GM12872 (cell line): ENCODE results near the gene THSD4.

ENCODE experiments used
- TF ChIP-seq, protein P1 (sequence below): IDR thresholded peaks from 3 replicates; pipeline ENCODE4 v1.5.1; 2011; ENCODE audit warnings: low read depth, mild to moderate bottlenecking, low read length, moderate library complexity; ENCODE audit not compliant: insufficient read depth

Gene THSD4

DNA sequence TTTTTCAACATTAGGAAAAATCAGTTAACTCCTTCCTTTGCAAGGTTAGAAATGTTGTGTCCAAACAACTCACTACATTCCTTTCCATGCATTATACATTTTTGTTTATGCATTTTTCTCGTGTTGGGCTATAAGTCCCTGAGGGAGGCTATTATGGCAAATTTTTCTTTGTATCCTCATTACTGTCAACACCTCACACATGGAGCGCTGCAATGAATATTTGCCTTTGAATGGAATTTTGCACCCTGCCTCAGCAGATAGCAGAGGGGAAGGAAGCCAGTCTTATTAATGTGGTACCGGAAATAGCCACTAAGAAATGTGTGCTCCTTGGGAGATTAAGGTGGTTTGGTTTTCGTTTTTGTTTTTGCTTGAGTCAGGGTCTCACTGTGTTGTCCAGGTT lies 134.7 kb downstream of the THSD4 start:
- TF ChIP-seq, protein P1, sequence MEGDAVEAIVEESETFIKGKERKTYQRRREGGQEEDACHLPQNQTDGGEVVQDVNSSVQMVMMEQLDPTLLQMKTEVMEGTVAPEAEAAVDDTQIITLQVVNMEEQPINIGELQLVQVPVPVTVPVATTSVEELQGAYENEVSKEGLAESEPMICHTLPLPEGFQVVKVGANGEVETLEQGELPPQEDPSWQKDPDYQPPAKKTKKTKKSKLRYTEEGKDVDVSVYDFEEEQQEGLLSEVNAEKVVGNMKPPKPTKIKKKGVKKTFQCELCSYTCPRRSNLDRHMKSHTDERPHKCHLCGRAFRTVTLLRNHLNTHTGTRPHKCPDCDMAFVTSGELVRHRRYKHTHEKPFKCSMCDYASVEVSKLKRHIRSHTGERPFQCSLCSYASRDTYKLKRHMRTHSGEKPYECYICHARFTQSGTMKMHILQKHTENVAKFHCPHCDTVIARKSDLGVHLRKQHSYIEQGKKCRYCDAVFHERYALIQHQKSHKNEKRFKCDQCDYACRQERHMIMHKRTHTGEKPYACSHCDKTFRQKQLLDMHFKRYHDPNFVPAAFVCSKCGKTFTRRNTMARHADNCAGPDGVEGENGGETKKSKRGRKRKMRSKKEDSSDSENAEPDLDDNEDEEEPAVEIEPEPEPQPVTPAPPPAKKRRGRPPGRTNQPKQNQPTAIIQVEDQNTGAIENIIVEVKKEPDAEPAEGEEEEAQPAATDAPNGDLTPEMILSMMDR: no peak

DNA sequence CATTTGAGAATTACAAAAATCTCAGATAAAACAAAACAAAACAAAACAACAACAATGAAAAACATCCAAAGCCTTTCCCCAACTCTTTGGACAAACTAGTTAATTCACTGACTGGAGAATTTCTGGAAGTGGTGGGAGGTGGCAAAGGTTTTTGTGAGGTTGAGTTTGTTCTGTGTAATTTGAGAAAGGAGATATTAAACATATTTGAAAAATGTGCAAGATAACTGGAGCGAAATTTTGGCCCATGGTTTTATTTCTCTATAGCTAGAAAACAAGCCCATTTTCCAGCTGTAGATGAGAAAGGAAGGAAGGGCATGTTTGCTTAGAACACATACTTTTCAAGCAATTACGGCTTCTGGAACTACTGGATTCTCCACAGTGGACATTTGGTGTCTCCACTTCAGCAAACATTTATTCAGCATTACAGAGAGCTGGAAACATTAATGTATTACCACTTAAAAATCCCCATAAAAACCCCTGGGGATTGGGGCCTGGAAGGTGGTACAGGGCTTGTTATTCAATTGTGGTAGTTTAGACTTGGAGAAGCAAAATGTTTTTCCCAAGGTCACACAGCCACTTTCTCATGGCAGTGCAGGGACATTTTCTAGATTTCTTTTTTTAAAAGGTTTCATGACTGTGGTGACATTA lies 135.8 kb downstream of the THSD4 start:
- TF ChIP-seq, protein P1: no peak

DNA sequence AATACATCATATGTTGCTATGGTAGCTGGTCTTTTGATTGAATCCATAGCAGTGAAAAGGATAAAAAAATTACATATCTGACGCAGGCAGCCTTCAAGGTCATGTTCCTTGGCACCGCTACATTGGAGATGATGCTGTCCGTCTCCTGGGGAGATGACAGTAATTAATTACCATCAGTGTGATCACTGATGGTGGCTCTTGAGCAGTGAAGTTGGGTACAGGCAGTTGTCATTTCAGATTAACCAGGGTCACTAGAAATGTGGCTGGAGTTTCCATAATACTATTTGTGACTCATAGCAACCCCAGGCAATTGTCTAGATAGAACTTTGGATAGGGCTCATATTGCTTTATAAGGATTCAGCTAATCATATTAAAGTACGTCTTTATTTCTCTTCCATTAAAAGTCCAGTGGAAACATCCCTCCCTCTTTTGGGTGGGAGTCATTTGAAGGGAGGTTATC lies 136.3 kb downstream of the THSD4 start:
- TF ChIP-seq, protein P1: no peak

DNA sequence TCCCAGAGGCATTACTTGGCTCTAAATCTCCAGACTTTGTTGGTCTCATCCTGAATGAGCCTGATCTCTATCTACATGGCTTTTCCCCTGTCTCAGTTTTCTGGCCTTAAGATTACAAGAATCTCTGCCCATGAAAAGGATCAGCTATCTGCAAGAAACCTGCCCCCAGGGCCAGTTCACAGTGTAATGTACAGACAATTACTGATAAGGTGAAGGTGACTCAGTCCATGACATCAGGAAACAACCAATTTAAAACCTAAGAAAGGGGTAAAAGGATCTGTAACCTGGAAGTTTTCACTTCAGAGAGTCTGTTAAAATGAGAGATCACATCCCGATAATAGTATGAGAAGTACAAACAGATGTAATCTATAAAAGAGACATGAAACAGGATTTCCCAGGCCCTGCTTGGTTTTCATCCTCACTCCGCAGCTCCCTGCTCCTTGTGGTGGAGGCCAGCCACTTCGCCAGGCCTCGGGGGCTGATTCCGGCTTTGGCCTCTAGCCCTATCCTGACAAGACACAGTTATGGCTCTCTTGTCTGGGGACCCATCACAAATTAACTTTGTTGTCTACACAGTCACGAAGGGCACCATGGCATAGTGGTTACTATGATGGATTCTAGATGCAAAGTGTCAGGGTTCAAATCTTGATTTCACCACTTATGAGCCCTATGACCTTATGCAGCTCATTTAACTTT lies 136.9 kb downstream of the THSD4 start:
- TF ChIP-seq, protein P1: no peak

DNA sequence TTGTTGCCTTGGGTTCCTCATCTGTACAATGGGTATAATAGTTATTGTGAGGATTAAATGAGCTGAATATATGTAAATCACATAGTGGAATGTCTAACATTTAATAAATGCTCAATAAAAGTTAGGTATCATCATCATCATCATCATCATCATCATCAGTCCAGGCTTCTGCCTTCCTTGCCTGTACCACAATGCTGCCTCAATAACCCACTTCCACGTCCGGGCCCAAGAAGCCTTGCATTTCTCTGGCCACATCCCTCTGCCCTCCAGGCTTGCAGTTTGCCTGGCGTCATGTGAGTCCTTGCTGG lies 137.4 kb downstream of the THSD4 start:
- TF ChIP-seq, protein P1: no peak

DNA sequence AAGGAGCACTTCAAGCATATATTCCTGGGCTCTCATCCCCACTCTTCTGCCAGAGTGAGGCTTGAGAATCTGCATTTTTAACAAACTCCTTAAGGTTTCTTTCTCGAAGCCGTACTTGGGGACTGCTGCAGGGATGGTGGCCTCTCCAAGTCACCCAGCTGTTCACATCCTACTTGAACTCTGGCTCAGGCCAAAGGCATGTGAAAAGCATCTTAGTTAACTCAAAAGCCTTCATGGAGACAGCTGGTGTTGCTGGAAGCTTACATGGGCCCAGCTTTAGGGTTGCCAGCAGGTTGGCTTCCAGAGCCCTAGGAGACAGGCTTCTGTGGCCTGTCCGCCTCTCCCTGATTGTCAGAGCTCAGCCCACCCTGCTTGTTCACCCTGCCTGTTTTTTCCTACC lies 139.2 kb downstream of the THSD4 start:
- TF ChIP-seq, protein P1: no peak

DNA sequence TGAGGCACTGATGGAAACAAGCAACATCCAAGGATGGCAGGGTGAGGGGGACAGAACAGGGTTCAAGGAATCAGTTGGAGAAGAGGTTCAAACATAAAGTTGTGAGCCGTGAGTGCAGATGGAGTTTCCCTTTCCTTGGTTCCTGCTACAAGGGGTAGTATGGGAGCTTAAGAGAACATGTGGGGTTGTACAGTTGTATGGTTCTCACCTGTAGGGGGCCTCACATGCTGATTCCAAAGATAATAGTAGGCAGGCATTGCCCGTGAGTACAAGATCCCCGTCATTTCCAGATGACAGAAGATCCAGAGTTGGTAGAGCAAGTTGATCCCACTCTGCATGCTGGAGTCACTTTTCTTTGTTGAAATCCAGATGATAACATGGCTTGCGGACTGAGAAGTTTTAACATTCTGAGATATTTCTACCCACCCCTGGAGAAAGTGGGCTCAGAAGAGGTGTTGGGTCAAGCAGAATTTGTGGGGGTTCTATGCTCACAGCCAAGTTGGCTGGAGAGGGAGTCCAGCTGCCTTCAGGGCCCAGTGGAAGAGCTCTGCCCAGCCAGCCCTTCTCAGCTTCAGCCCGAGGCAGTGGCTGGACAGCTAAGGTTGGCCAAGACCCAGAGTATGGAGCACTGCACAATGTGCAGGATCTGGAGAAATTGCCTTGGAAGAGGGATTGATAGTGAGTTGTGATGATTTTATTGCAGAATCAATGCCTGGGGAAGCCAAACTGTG lies 141.8 kb downstream of the THSD4 start:
- TF ChIP-seq, protein P1: no peak; the same call in 2 of the 3 replicates
